ENCODE results near the gene TTF1.

GRCh38 chr9:132327537-132327936, 79.1 kb downstream of the TTF1 start:
- no peak for TF ChIP-seq POLR2A (IDR thresholded peaks at IDR 0.05; ENCODE audit: low read depth, low read length)
- no peak for TF ChIP-seq POLR2AphosphoS5 (IDR thresholded peaks at IDR 0.05; ENCODE audit: low read depth, low read length)
- no peak for TF ChIP-seq SPI1 (IDR thresholded peaks at IDR 0.05; ENCODE audit: low read depth, low read length)
- no peak for TF ChIP-seq TAF1 (IDR thresholded peaks at IDR 0.05; ENCODE audit: low read depth, low read length)
- TF ChIP-seq POU2F2 (IDR thresholded peaks at IDR 0.05; ENCODE audit: low read depth, low read length): no peak
